Medulla oblongata (tissue), 1 donor: ENCODE data around the gene OR10D3.
A peak's percentile ranks its signal among the peaks of the same experiment; 100 is the strongest.

ENCODE experiments used
- DNase-seq: peaks from one replicate; pipeline ENCODE4 v3.0.0-alpha.2; 2015; ENCODE audit errors: extremely low spot score

Gene OR10D3

DNA sequence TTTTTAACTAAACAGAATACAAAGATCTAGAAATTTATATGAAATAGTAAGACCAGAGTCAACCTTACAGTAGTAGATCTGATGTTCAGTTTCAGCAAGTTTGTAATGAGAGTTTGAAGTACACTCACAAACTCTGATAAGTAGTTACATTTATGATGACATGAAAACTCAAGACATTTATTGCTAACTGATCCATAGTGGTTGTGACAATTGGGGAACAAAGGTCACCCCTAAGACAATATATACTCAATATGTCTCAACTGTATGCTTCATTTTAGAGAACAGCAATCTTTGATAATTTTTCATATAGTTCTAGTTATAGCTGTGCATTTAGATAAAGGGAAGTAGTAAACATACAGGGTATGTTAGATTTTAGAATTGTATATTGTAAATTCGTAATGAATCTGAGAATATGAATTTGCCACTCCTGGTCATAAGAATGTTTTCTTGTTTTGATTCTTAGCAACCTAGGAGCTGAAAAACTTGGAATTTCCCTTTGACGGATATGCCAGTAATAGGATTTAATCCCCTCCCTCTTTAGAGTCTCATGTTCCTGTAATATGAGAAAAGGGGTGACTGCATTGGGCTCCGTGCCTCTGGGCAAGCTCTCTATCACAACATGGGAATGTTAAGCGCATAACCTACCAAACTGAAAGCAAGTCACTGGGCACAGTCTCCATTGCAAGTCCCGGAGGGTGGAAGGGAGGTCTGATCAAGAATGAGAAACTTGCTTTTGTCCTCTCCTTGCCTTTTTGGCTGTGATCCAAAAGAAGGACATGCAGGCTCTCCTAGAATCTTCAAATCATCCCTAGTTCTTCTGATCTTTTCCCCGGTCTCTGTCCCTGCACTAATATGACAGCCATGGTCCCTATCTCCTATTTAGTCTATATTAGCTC, 11.4 kb downstream of the OR10D3 start:
- peak; percentile 3 for DNase-seq

DNA sequence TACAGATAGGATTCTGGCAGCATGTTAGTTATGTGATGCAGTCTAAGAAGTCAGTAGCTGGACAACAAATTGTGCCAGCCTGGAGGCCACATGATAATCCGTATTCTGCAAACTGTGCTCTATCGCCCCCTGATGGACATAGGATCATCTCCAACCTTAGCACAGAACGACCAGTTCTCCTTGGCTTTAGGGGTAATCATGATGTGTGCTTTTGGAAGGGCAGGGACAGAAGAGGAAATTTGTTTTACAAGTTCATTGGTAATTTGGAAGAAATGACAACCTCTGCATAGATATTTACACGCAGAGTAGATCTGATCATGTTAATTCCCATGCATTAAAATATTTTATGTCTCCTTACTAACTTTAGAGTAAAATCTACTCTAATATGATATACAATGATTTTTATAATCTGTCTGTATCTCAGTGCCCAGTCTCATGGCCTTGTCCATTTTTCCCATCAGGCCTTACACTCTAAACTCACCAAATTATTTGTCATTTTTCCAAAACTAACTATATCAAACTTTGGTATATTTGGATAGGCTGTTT, 12.1 kb downstream of the OR10D3 start:
- DNase-seq: peak; percentile 6

DNA sequence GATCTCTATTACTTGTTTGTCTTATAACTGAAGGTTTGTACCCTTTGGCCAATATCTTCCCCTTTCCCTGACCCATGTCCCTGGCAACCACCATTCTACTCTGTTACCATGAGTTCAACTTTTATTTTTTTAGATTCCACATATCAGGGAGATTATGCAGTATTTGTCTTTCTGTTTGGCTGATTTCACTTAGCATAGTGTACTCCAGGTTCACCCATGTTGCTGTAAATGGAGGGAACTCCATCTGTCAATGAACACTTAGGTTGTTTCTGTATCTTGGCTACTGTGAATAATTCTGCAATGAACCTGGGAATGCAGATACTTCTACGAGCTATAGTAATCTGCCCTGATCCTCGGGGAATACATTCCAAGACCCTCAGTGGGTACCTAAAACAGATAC, 14.9 kb downstream of the OR10D3 start:
- no peak for DNase-seq

DNA sequence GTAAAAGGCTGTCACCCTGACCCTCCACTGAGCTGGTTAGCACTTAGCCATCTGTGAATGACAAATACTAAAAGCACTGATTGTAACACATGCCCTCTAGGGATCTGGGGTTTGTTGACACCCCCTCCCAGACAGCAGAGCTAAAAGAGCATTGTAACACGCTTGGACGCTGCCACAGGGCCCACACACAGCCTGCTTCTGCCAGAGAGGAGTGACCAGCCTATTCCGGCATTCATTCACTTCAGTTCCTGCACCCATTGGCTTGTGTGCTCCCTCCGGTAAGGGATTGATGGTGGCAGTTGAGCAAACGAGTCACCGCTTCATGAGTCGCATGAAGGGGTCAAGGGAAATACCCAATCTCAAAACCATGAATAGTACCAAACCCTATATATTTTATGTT, 15.8 kb downstream of the OR10D3 start:
- no peak for DNase-seq

DNA sequence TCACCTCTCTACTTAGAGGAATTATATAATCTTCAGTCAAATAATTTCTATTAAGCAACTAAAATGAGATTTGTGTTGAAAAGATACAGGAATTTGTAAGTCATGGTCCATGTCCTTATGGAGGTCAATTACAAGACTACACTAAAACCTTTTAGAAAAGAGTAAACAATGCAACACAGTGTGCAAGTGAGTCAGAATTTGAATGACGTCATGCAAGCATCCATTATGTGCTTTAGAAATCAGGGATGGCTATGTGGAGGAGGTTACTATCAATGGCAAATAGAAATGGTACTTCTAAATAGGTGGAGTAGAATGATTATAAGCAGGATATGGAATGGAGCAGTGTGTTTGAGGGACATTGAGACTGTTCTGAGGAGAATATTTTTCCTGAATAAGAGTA, 16.6 kb downstream of the OR10D3 start:
- DNase-seq: no peak

DNA sequence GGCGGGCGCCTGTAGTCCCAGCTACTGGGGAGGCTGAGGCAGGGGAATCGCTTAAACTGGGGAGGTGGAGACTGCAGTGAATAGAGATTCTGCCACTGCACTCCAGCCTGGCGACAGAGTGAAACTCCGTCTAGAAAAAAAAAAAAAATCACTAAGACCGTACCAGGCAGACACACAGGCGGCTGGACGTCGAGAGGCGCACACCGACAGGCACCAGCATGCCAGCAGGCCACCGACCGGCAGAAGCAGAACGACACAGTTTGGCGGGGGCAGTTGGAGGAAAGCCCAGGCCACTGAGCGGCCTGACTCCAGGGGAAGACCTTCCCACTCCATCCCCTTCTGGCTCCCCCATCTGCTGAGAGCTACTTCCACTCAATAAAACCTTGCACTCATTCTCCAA, 17.5 kb downstream of the OR10D3 start:
- DNase-seq: no peak

DNA sequence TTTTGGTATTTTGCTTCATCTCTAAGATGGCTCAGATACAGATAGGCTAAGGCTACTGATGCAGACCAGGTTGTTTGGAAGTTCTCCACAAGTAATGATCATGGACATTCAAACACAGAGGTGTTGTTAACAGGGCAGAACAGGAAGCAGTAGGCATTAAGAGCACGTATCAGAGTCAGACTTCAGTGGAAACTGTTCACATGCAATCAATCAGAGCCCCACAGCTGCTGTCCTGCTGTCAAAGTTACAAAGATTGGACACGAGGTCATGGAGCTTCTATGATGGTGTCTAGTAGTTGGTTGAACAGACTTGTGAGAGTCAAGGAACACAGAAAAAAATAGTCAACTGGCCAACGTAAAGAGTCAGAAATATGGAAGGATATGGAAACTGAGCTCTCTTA, 19.8 kb downstream of the OR10D3 start:
- DNase-seq: no peak

DNA sequence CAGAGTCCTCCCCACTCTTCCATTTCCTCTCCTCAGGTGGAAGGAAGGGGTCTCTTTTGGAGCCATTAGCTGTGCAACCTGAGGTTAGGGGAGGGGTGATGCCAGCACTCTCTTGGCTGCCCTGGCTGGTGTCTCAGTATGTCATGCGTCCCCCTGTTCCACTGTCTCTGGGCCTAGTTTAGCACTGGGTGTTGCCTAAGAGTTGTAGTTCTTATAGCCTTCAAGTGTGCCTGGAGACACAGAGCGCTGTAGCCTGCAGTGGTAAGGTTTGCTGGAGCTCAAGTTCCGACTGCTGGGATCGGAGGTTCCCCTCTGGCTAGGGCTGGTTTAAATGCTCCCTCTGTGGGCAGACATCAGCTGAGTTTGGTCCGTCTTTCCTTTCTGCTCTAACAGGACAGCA, 20.9 kb downstream of the OR10D3 start:
- no peak for DNase-seq

DNA sequence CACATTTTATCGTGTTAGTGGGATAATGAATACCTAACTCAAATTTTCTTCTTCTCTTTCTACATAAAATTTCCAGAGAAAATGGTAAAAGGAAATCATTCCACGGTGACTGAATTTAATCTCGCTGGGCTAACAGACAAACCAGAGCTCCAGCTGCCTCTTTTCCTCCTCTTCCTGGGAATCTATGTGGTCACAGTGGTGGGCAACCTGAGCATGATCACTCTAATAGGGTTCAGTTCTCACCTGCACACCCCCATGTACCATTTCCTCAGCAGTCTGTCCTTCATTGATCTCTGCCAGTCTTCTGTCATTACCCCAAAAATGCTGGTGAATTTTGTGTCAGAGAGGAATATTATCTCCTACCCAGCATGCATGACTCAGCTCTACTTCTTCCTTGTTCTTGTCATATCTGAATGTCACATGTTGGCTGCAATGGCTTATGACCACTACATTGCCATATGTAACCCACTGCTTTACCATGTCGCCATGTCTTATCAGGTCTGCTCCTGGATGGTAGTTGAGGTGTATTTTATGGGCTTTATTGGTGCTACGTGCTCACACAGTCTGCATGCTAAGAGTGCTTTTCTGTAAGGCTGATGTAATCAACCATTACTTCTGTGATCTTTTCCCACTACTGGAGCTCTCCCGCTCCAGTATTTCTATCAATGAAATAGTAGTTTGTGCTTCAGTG, 24.1 kb downstream of the OR10D3 start:
- no peak for DNase-seq

DNA sequence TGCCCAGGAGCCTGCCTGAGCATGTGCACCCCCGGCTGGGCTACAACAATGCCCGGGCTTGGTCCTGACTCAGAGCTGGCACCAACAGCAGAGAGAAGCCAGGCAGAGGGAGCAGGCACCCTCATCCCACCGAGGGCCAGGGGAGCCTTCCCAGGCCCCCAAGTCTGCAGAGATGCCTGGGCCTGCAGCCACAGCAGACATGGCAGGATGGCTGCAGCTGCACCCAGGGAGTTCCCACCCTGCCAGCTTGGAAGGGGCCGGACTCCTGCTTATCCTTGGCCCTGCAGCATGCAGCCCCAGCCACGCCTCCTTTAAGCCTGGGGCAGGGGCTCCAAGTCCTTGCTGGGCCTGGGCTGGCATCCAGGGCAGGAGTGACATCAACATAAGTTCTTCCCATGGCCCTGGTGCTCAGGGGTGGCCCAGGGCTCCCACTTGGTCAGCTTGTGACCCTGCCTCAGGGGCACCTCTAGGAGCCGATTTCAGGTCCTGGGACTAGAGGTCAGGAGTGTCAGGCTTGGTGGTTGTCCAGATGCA, 26.7 kb downstream of the OR10D3 start:
- no peak for DNase-seq

DNA sequence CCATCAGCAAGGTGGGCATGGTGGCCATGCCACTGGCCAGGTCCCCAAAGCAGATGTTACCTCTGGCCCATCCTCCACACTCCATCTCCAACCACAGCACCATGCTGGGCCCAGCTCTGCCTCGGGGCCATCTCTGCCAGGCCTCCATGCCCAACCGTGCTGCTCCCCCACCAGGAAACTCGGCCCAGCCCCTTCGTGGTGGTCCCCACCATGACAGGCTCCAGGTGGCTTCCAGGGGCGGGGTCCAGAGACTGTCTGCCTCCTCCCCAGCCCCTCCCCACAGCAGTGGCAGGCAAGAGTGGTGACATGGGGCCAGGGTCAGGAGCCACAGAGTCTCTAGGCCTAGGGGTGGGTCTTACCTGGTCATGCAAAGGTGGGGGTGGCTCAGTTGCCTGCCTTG, 27.3 kb downstream of the OR10D3 start:
- DNase-seq: no peak

DNA sequence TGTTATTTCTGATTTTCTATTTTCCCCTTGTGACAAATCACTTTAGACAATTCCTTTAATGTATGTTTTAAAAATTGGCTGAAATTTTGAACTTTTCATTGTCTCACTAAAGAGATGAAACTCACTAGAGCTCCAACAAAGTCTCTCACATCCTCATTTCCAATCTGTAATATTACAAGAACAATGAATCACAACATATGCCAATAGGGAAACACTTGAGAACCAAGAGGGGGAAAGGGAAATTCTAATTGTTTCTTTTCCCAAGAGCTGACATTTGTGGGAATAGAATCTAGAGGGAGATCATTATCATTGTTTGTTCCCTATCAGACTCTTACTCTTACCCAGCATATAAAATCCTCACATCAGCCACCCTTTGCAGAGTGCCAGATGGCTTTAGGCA, 28.2 kb downstream of the OR10D3 start:
- no peak for DNase-seq

DNA sequence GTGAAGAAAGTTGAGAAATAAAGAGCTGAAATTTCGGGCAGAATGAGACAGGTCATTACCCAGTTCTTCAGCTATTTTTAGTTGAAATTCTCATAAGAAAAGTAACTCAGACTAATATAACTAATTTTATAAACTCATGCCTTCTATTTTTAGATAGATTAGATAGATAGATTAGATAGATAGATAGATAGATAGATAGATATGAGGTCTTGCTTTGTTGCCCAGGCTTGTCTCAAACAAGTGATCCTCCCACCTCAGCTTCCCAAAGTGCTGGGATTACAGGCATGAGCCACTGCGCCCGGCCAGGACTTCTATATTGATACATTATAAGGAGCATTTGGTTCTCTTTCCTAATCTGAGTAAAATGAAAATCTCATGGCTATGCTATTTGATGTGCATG, 30.9 kb downstream of the OR10D3 start:
- DNase-seq: no peak

DNA sequence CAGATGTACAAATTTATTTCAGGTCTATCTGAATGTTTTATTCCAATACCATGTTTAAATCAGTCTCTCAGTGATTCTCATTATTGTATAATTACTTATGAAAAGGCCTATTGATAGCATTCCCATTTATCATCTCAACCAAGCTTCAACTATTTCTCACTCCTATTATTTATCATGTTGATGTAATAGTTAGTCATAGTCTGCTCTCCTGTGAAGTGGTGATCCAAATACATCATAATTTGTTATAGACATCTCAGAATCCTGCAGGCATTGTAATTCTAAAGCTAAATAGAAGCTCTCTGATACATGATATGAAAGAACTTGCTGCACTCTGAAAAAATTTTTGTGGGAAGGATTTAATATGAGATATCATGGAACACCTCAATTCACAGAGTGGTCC, 36.0 kb downstream of the OR10D3 start:
- no peak for DNase-seq

DNA sequence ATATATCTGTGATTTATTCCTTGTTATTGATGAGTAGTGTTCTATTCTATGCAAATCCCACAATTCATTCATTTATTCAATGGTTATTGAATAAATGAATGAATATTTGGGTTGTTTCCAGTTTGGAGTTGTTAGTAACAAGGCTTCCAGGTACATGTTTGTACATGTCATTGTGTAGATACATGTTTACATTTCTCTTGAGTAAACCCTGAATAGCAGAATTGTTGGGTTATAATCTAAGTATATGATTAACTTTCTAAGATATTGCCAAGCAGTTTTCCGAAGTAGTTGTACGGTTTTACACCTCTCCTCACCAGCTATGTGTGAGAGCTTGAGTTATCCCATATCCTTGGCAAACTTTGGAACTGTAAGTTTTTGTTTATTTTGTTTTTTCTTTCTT, 39.3 kb downstream of the OR10D3 start:
- no peak for DNase-seq

DNA sequence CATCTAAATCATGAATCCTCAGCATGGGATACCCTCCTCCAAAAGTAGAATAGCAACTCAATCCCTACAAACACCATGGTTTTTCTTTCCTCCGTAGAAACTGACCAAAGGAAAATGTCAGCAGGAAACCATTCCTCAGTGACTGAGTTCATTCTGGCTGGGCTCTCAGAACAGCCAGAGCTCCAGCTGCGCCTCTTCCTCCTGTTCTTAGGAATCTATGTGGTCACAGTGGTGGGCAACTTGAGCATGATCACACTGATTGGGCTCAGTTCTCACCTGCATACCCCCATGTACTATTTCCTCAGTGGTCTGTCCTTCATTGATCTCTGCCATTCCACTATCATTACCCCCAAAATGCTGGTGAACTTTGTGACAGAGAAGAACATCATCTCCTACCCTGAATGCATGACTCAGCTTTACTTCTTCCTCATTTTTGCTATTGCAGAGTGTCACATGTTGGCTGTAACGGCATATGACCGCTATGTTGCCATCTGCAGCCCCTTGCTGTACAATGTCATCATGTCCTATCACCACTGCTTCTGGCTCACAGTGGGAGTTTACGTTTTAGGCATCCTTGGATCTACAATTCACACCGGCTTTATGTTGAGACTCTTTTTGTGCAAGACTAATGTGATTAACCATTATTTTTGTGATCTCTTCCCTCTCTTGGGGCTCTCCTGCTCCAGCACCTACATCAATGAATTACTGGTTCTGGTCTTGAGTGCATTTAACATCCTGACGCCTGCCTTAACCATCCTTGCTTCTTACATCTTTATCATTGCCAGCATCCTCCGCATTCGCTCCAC, 41.7 kb downstream of the OR10D3 start:
- peak; percentile 32 for DNase-seq

DNA sequence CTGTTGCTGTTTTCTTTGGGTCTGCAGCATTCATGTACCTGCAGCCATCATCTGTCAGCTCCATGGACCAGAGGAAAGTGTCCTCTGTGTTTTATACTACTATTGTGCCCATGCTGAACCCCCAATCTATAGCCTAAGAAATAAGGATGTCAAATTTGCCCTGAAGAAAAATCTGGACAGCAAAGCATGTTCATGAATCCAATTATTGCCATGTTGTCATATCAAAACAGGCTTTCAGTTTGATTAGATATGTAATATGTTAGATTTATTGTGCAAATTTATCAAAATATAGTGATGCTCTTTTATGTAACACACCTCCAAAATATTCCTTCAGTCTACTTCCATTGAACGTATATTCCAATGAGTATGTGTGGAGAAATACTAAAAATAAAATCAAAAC, 42.3 kb downstream of the OR10D3 start:
- no peak for DNase-seq

DNA sequence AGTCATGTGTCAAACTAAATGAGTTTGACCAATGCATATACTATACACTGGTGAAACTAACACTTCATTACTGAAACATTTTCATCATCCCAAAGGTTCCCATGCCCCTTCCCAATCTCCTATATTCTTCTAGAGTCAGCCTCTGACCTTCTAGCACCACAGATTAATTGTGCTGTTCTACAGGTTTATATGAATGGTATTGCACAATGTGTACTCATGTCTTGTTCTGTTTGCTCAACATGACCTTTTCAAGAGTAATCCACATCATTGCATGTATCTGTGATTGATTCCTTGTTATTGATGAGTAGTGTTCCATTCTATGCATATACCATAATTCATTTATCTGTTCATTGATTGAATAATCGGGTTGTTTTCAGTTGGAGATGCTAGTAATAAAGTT, 50.2 kb downstream of the OR10D3 start:
- no peak for DNase-seq
